GM10266 (cell line): Measurements from ENCODE around the gene TAMALIN.

ENCODE experiments used
- DNase-seq: peaks from one replicate; pipeline ENCODE4 v3.0.0; 2012; ENCODE audit errors: extremely low spot score
- CTCF ChIP-seq: IDR thresholded peaks from 2 replicates; pipeline ENCODE4 v1.5.1; 2012; ENCODE audit warnings: mild to moderate bottlenecking, low read depth; ENCODE audit not compliant: control insufficient read depth, insufficient read depth; ENCODE audit errors: missing control alignments

Gene TAMALIN

GRCh38 chr12:52037248-52037861, 30.6 kb downstream of the TAMALIN start:
- TF ChIP-seq CTCF: no peak

GRCh38 chr12:52038447-52038846, 31.7 kb downstream of the TAMALIN start:
- DNase-seq: no peak
- TF ChIP-seq CTCF: no peak

More at GRCh38 chr12:52037248-52037861, 30.6 kb downstream of the TAMALIN start:
- DNase-seq: no peak

GRCh38 chr12:52041035-52041434, 34.3 kb downstream of the TAMALIN start:
- no peak for DNase-seq
- no peak for TF ChIP-seq CTCF

GRCh38 chr12:52041695-52042123, 35.0 kb downstream of the TAMALIN start:
- peak; percentile 61 for DNase-seq
- TF ChIP-seq CTCF: peak; percentile 26

- no peak for DNase-seq
- no peak for TF ChIP-seq CTCF
These were observed 36.1 kb downstream of the TAMALIN start for GRCh38 chr12:52042706-52043385.

- no peak for TF ChIP-seq CTCF
- no peak for DNase-seq
These were observed 36.9 kb downstream of the TAMALIN start for GRCh38 chr12:52043386-52044212.

- TF ChIP-seq CTCF: no peak
- no peak for DNase-seq
These were observed 37.7 kb downstream of the TAMALIN start for GRCh38 chr12:52044292-52044983.
